ENCODE data around the gene IL1RAPL1. TPM values are rescaled to one million over a fixed set of nuclear protein-coding genes. Genes with fewer than 3 reads are reported as not detected.

Gene IL1RAPL1
- total RNA-seq, 5 donors from 2014 or later (not counting 1 experiment from before 2014, with no cell fraction given): not detected

- CTCF ChIA-PET: no interaction called here
Measured at GRCh38 chrX:29580560-29580959, 993.3 kb downstream of the IL1RAPL1 start.

GRCh38 chrX:29581223-29581622, 994.0 kb downstream of the IL1RAPL1 start:
- peaks cover 2 to 27% (median 10%) of the 10 kb centered on the region in 3 donors for H3K9me3 Mint-ChIP-seq
- Histone ChIP-seq H3K27ac (ENCODE audit: low read length) (no peak overlapping the region), H3K27me3 (replicated peaks in 1 of 2; ENCODE audit: control insufficient read depth in 2 of 2, extremely low read depth in 1 of 2, insufficient read depth in 2 of 2, low read length in 1 of 2) (no peaks in the 10 kb centered on the region), H3K4me1 (ENCODE audit: control insufficient read depth in 1 of 2, extremely low read depth in 1 of 2, insufficient read depth in 2 of 2, low read length in 2 of 2) (no peaks in the 10 kb centered on the region), H3K9me3 (no peaks in the 10 kb centered on the region), H3K4me3 (ENCODE audit: control insufficient read depth in 1 of 2, extremely low read depth in 1 of 2, low read length in 1 of 2) (no peak overlapping the region), H3K36me3 (ENCODE audit: control insufficient read depth in 2 of 2, extremely low read depth in 1 of 2, insufficient read depth in 1 of 2, low read length in 1 of 2) (no peaks in the 10 kb centered on the region)
- no CpG with 5 or more reads among the region's 2 CpGs for WGBS (ENCODE audit: insufficient coverage)
- H3K4me3 Mint-ChIP-seq: no peak overlapping the region
- ChIA-PET CTCF (no interaction called here), POLR2A (no interaction called here)
- no peaks in the 10 kb centered on the region for H3K36me3 Mint-ChIP-seq
- H3K27me3 Mint-ChIP-seq: peaks cover 0 to 3% of the 10 kb centered on the region in 2 donors
- DNase-seq: no peak
- no peak for ATAC-seq (replicated peaks in 1 of 4)
- H3K27ac Mint-ChIP-seq: no peak overlapping the region
- H3K4me1 Mint-ChIP-seq: no peaks in the 10 kb centered on the region

More at GRCh38 chrX:29580560-29580959, 993.3 kb downstream of the IL1RAPL1 start:
- H3K36me3 Mint-ChIP-seq: no peaks in the 10 kb centered on the region
- H3K4me1 ChIP-seq (ENCODE audit: control insufficient read depth in 1 of 2, extremely low read depth in 1 of 2, insufficient read depth in 2 of 2, low read length in 2 of 2): no peaks in the 10 kb centered on the region
- peaks cover 0 to 3% of the 10 kb centered on the region in 2 donors for H3K27me3 Mint-ChIP-seq
- no peak overlapping the region for H3K27ac Mint-ChIP-seq
- H3K36me3 ChIP-seq (ENCODE audit: control insufficient read depth in 2 of 2, extremely low read depth in 1 of 2, insufficient read depth in 1 of 2, low read length in 1 of 2): no peaks in the 10 kb centered on the region
- no peaks in the 10 kb centered on the region for H3K9me3 ChIP-seq
- WGBS (ENCODE audit: insufficient coverage): no CpG with 5 or more reads among the region's 4 CpGs
- no peak for DNase-seq
- POLR2A ChIA-PET: no interaction called here
- no peaks in the 10 kb centered on the region for H3K4me1 Mint-ChIP-seq
- H3K4me3 ChIP-seq (ENCODE audit: control insufficient read depth in 1 of 2, extremely low read depth in 1 of 2, low read length in 1 of 2): no peak overlapping the region
- no peaks in the 10 kb centered on the region for H3K27me3 ChIP-seq (replicated peaks in 1 of 2; ENCODE audit: control insufficient read depth in 2 of 2, extremely low read depth in 1 of 2, insufficient read depth in 2 of 2, low read length in 1 of 2)
- no peak overlapping the region for H3K4me3 Mint-ChIP-seq
- H3K9me3 Mint-ChIP-seq: peaks cover 2 to 23% (median 10%) of the 10 kb centered on the region in 3 donors
- ATAC-seq (replicated peaks in 1 of 4): no peak
- H3K27ac ChIP-seq (ENCODE audit: low read length): no peak overlapping the region

- Mint-ChIP-seq H3K27ac (no peak overlapping the region), H3K9me3 (peaks cover 0 to 13% (median 6%) of the 10 kb centered on the region in 3 donors), H3K4me1 (no peaks in the 10 kb centered on the region), H3K27me3 (no peaks in the 10 kb centered on the region), H3K36me3 (no peaks in the 10 kb centered on the region), H3K4me3 (no peak overlapping the region)
- CTCF ChIA-PET: no interaction called here
- no CpG with 5 or more reads among the region's 2 CpGs for WGBS (ENCODE audit: insufficient coverage)
- Histone ChIP-seq H3K27me3 (replicated peaks in 1 of 2; ENCODE audit: control insufficient read depth in 2 of 2, extremely low read depth in 1 of 2, insufficient read depth in 2 of 2, low read length in 1 of 2) (no peaks in the 10 kb centered on the region), H3K4me1 (ENCODE audit: control insufficient read depth in 1 of 2, extremely low read depth in 1 of 2, insufficient read depth in 2 of 2, low read length in 2 of 2) (no peaks in the 10 kb centered on the region), H3K4me3 (ENCODE audit: control insufficient read depth in 1 of 2, extremely low read depth in 1 of 2, low read length in 1 of 2) (no peak overlapping the region), H3K36me3 (ENCODE audit: control insufficient read depth in 2 of 2, extremely low read depth in 1 of 2, insufficient read depth in 1 of 2, low read length in 1 of 2) (no peaks in the 10 kb centered on the region), H3K27ac (ENCODE audit: low read length) (no peak overlapping the region), H3K9me3 (no peaks in the 10 kb centered on the region)
- DNase-seq: no peak
- POLR2A ChIA-PET: no interaction called here
- ATAC-seq (replicated peaks in 1 of 4): no peak
Measured at GRCh38 chrX:29587107-29587506, 999.9 kb downstream of the IL1RAPL1 start.

GRCh38 chrX:29590921-29591320, 1003.7 kb downstream of the IL1RAPL1 start:
- no peaks in the 10 kb centered on the region for H3K9me3 ChIP-seq
- ATAC-seq (replicated peaks in 1 of 4): no peak
- no peaks in the 10 kb centered on the region for H3K36me3 Mint-ChIP-seq
- no peak overlapping the region for H3K4me3 Mint-ChIP-seq
- H3K4me1 Mint-ChIP-seq: no peaks in the 10 kb centered on the region
- no CpG with 5 or more reads among the region's 3 CpGs for WGBS (ENCODE audit: insufficient coverage)
- no peaks in the 10 kb centered on the region for H3K27me3 ChIP-seq (replicated peaks in 1 of 2; ENCODE audit: control insufficient read depth in 2 of 2, extremely low read depth in 1 of 2, insufficient read depth in 2 of 2, low read length in 1 of 2)
- H3K9me3 Mint-ChIP-seq: peaks cover 0 to 14% (median 11%) of the 10 kb centered on the region in 3 donors
- no peaks in the 10 kb centered on the region for H3K27me3 Mint-ChIP-seq
- CTCF ChIA-PET: no interaction called here
- POLR2A ChIA-PET: no interaction called here
- no peak overlapping the region for H3K27ac ChIP-seq (ENCODE audit: low read length)
- no peaks in the 10 kb centered on the region for H3K4me1 ChIP-seq (ENCODE audit: control insufficient read depth in 1 of 2, extremely low read depth in 1 of 2, insufficient read depth in 2 of 2, low read length in 2 of 2)
- no peak overlapping the region for H3K27ac Mint-ChIP-seq
- DNase-seq: no peak
- H3K36me3 ChIP-seq (ENCODE audit: control insufficient read depth in 2 of 2, extremely low read depth in 1 of 2, insufficient read depth in 1 of 2, low read length in 1 of 2): no peaks in the 10 kb centered on the region
- H3K4me3 ChIP-seq (ENCODE audit: control insufficient read depth in 1 of 2, extremely low read depth in 1 of 2, low read length in 1 of 2): no peak overlapping the region

- Mint-ChIP-seq H3K36me3 (no peaks in the 10 kb centered on the region), H3K27me3 (no peaks in the 10 kb centered on the region), H3K27ac (no peak overlapping the region), H3K9me3 (peaks cover 0 to 3% (median 0%) of the 10 kb centered on the region in 3 donors), H3K4me3 (no peak overlapping the region), H3K4me1 (no peaks in the 10 kb centered on the region)
- Histone ChIP-seq H3K4me3 (ENCODE audit: control insufficient read depth in 1 of 2, extremely low read depth in 1 of 2, low read length in 1 of 2) (no peak overlapping the region), H3K27me3 (replicated peaks in 1 of 2; ENCODE audit: control insufficient read depth in 2 of 2, extremely low read depth in 1 of 2, insufficient read depth in 2 of 2, low read length in 1 of 2) (no peaks in the 10 kb centered on the region), H3K4me1 (ENCODE audit: control insufficient read depth in 1 of 2, extremely low read depth in 1 of 2, insufficient read depth in 2 of 2, low read length in 2 of 2) (no peaks in the 10 kb centered on the region), H3K36me3 (ENCODE audit: control insufficient read depth in 2 of 2, extremely low read depth in 1 of 2, insufficient read depth in 1 of 2, low read length in 1 of 2) (no peaks in the 10 kb centered on the region), H3K27ac (ENCODE audit: low read length) (no peak overlapping the region), H3K9me3 (no peaks in the 10 kb centered on the region)
- DNase-seq: no peak
- ChIA-PET CTCF (no interaction called here), POLR2A (no interaction called here)
- 100% methylated on average over 3 of the region's 7 CpGs for WGBS (ENCODE audit: insufficient coverage)
- ATAC-seq (replicated peaks in 1 of 4): no peak
Measured at GRCh38 chrX:29604381-29604780, 1017.1 kb downstream of the IL1RAPL1 start.

GRCh38 chrX:29617276-29617675, 1030.0 kb downstream of the IL1RAPL1 start:
- H3K9me3 ChIP-seq: no peaks in the 10 kb centered on the region
- Mint-ChIP-seq H3K4me3 (no peak overlapping the region), H3K4me1 (no peaks in the 10 kb centered on the region), H3K9me3 (peaks cover 2 to 4% (median 3%) of the 10 kb centered on the region in 3 donors), H3K36me3 (no peaks in the 10 kb centered on the region), H3K27ac (no peak overlapping the region), H3K27me3 (peaks cover 0 to 7% of the 10 kb centered on the region in 2 donors)
- no peak overlapping the region for H3K27ac ChIP-seq (ENCODE audit: low read length)
- POLR2A ChIA-PET: no interaction called here
- 69% methylated on average over 3 of the region's 3 CpGs for WGBS (ENCODE audit: insufficient coverage)
- CTCF ChIA-PET: no interaction called here
- H3K4me1 ChIP-seq (ENCODE audit: control insufficient read depth in 1 of 2, extremely low read depth in 1 of 2, insufficient read depth in 2 of 2, low read length in 2 of 2): no peaks in the 10 kb centered on the region
- no peaks in the 10 kb centered on the region for H3K36me3 ChIP-seq (ENCODE audit: control insufficient read depth in 2 of 2, extremely low read depth in 1 of 2, insufficient read depth in 1 of 2, low read length in 1 of 2)
- H3K4me3 ChIP-seq (ENCODE audit: control insufficient read depth in 1 of 2, extremely low read depth in 1 of 2, low read length in 1 of 2): no peak overlapping the region
- H3K27me3 ChIP-seq (replicated peaks in 1 of 2; ENCODE audit: control insufficient read depth in 2 of 2, extremely low read depth in 1 of 2, insufficient read depth in 2 of 2, low read length in 1 of 2): no peaks in the 10 kb centered on the region
- DNase-seq (no peak), ATAC-seq (replicated peaks in 1 of 4) (no peak)

GRCh38 chrX:29617725-29618124, 1030.5 kb downstream of the IL1RAPL1 start:
- ATAC-seq (replicated peaks in 1 of 4) (no peak), DNase-seq (no peak)
- Histone ChIP-seq H3K36me3 (ENCODE audit: control insufficient read depth in 2 of 2, extremely low read depth in 1 of 2, insufficient read depth in 1 of 2, low read length in 1 of 2) (no peaks in the 10 kb centered on the region), H3K27ac (ENCODE audit: low read length) (no peak overlapping the region), H3K9me3 (no peaks in the 10 kb centered on the region), H3K27me3 (replicated peaks in 1 of 2; ENCODE audit: control insufficient read depth in 2 of 2, extremely low read depth in 1 of 2, insufficient read depth in 2 of 2, low read length in 1 of 2) (no peaks in the 10 kb centered on the region), H3K4me3 (ENCODE audit: control insufficient read depth in 1 of 2, extremely low read depth in 1 of 2, low read length in 1 of 2) (no peak overlapping the region), H3K4me1 (ENCODE audit: control insufficient read depth in 1 of 2, extremely low read depth in 1 of 2, insufficient read depth in 2 of 2, low read length in 2 of 2) (no peaks in the 10 kb centered on the region)
- Mint-ChIP-seq H3K9me3 (peaks cover 2 to 4% (median 3%) of the 10 kb centered on the region in 3 donors), H3K36me3 (no peaks in the 10 kb centered on the region), H3K4me3 (no peak overlapping the region), H3K27me3 (peaks cover 0 to 7% of the 10 kb centered on the region in 2 donors), H3K4me1 (no peaks in the 10 kb centered on the region), H3K27ac (no peak overlapping the region)
- CTCF ChIA-PET: no interaction called here
- POLR2A ChIA-PET: no interaction called here
- no CpG with 5 or more reads among the region's 4 CpGs for WGBS (ENCODE audit: insufficient coverage)

Data from T-cell (primary cell).